ENCODE data around the gene STS. TPM values are rescaled to one million over a fixed set of nuclear protein-coding genes. Genes with fewer than 3 reads are reported as not detected.

The STS gene
- total and polyA plus RNA-seq, 10 of the 15 experiments (the other 5 are each of a cell fraction or from before 2014, with no cell fraction given): 1.6 to 19.4 (median 4.7) TPM

GRCh38 chrX:7110821-7111276 lies 36.7 kb upstream of the STS start (continued):
- TF ChIP-seq ZBTB40 (IDR thresholded peaks at IDR 0.05; ENCODE audit: borderline replicate concordance) (no peak), ZBTB33 (IDR thresholded peaks at IDR 0.05) (no peak), SPI1 (IDR thresholded peaks at IDR 0.05; ENCODE audit: borderline replicate concordance, insufficient read depth, low read depth, low read length) (no peak), NFIC (IDR thresholded peaks at IDR 0.05; ENCODE audit: low read depth, low read length) (no peak), EZH2 (IDR thresholded peaks at IDR 0.05; ENCODE audit: borderline replicate concordance, control insufficient read depth, low read depth, low read length) (no peak), MTA3 (IDR thresholded peaks at IDR 0.05; ENCODE audit: borderline replicate concordance, low read length) (no peak), EGR1 (IDR thresholded peaks at IDR 0.05; ENCODE audit: borderline replicate concordance in 1 of 2, low read depth in 2 of 2, low read length in 2 of 2) (no peak), CBX3 (IDR thresholded peaks at IDR 0.05; ENCODE audit: borderline replicate concordance, low read depth) (no peak), MYC (IDR thresholded peaks at IDR 0.05; ENCODE audit: insufficient read depth, insufficient read length, insufficient replicate concordance, low read length, severe bottlenecking) (no peak), BRCA1 (IDR thresholded peaks at IDR 0.05; ENCODE audit: low read depth, low read length) (peak; percentile 54; the same call in 1 of the 2 replicates), YY1 (IDR thresholded peaks at IDR 0.05; ENCODE audit: low read depth, low read length) (peak; percentile 78)
- TF ChIP-seq, protein P1, sequence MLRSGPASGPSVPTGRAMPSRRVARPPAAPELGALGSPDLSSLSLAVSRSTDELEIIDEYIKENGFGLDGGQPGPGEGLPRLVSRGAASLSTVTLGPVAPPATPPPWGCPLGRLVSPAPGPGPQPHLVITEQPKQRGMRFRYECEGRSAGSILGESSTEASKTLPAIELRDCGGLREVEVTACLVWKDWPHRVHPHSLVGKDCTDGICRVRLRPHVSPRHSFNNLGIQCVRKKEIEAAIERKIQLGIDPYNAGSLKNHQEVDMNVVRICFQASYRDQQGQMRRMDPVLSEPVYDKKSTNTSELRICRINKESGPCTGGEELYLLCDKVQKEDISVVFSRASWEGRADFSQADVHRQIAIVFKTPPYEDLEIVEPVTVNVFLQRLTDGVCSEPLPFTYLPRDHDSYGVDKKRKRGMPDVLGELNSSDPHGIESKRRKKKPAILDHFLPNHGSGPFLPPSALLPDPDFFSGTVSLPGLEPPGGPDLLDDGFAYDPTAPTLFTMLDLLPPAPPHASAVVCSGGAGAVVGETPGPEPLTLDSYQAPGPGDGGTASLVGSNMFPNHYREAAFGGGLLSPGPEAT (IDR thresholded peaks at IDR 0.05; ENCODE audit: low read depth): peak; percentile 71
- TF ChIP-seq, protein P2, sequence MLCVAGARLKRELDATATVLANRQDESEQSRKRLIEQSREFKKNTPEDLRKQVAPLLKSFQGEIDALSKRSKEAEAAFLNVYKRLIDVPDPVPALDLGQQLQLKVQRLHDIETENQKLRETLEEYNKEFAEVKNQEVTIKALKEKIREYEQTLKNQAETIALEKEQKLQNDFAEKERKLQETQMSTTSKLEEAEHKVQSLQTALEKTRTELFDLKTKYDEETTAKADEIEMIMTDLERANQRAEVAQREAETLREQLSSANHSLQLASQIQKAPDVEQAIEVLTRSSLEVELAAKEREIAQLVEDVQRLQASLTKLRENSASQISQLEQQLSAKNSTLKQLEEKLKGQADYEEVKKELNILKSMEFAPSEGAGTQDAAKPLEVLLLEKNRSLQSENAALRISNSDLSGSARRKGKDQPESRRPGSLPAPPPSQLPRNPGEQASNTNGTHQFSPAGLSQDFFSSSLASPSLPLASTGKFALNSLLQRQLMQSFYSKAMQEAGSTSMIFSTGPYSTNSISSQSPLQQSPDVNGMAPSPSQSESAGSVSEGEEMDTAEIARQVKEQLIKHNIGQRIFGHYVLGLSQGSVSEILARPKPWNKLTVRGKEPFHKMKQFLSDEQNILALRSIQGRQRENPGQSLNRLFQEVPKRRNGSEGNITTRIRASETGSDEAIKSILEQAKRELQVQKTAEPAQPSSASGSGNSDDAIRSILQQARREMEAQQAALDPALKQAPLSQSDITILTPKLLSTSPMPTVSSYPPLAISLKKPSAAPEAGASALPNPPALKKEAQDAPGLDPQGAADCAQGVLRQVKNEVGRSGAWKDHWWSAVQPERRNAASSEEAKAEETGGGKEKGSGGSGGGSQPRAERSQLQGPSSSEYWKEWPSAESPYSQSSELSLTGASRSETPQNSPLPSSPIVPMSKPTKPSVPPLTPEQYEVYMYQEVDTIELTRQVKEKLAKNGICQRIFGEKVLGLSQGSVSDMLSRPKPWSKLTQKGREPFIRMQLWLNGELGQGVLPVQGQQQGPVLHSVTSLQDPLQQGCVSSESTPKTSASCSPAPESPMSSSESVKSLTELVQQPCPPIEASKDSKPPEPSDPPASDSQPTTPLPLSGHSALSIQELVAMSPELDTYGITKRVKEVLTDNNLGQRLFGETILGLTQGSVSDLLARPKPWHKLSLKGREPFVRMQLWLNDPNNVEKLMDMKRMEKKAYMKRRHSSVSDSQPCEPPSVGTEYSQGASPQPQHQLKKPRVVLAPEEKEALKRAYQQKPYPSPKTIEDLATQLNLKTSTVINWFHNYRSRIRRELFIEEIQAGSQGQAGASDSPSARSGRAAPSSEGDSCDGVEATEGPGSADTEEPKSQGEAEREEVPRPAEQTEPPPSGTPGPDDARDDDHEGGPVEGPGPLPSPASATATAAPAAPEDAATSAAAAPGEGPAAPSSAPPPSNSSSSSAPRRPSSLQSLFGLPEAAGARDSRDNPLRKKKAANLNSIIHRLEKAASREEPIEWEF (IDR thresholded peaks at IDR 0.05; ENCODE audit: insufficient replicate concordance, low read depth, low read length): no peak
- TF ChIP-seq, protein P3, sequence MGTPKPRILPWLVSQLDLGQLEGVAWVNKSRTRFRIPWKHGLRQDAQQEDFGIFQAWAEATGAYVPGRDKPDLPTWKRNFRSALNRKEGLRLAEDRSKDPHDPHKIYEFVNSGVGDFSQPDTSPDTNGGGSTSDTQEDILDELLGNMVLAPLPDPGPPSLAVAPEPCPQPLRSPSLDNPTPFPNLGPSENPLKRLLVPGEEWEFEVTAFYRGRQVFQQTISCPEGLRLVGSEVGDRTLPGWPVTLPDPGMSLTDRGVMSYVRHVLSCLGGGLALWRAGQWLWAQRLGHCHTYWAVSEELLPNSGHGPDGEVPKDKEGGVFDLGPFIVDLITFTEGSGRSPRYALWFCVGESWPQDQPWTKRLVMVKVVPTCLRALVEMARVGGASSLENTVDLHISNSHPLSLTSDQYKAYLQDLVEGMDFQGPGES (IDR thresholded peaks at IDR 0.05): no peak

Measured in GM12878 (cell line).